Breast epithelium (tissue), 3 donors: ENCODE data around the gene UPK2.

ENCODE experiments used
- POLR2A ChIP-seq: fragments of 450-650 bp; IDR thresholded peaks from one replicate; pipeline ENCODE4 v1.6.1; 2016; ENCODE audit warnings: antibody characterized with exemption, mild to moderate bottlenecking, moderate library complexity
- POLR2AphosphoS5 ChIP-seq, 3 donors: sonication (generic); formaldehyde crosslinking; IDR thresholded peaks; one replicate each; pipeline ENCODE4 v1.6.1; 2017; ENCODE audit warnings: antibody characterized with exemption in 3 of 3
- TF ChIP-seq, protein P1 (sequence below), 3 donors: fragments of 450-650 bp; IDR thresholded peaks; one replicate each; pipeline ENCODE4 v1.5.1; 2016 to 2017; ENCODE audit warnings: antibody characterized with exemption in 3 of 3, mild to moderate bottlenecking in 3 of 3, moderate library complexity in 3 of 3

DNA sequence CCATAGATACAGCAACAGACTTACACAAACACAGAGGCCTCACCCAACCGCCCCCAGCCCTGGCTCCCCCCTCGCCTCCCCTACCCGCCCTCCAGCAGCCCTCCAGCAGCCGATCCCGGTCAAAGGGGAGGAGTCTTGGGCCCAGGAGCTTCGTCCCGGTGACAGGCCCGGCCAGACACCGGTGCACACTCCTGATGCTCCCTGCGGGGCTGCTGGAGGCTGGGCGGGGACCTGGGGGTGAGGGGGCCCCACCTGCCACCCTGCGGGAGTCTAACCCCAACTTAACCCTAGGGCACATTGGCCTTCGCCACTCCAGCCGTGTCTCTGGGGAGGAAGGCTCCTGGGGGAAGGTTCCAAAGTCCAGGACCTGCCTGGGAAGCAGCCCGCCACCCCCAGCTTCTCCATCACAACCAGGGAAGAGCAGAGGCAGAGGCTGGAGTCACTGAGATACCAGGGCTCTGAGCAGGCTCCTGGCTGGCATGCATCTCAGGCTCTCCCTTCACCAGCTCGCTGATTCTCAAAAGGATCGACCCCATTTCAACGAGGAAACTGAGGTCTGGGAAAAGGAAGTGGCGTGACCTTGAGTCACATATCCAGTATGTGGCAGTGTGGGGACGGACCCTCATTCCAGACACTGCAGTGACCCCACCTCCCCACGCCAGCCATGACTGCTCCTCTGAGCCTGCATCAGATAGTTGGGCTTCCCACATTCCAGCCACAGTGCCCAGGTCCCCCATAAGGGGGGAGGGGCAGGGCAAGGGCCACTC is 44.8 kb upstream of the UPK2 start:
- TF ChIP-seq POLR2A (no peak), POLR2AphosphoS5 (IDR thresholded peaks at IDR 0.05) (no peak)
- TF ChIP-seq, protein P1, sequence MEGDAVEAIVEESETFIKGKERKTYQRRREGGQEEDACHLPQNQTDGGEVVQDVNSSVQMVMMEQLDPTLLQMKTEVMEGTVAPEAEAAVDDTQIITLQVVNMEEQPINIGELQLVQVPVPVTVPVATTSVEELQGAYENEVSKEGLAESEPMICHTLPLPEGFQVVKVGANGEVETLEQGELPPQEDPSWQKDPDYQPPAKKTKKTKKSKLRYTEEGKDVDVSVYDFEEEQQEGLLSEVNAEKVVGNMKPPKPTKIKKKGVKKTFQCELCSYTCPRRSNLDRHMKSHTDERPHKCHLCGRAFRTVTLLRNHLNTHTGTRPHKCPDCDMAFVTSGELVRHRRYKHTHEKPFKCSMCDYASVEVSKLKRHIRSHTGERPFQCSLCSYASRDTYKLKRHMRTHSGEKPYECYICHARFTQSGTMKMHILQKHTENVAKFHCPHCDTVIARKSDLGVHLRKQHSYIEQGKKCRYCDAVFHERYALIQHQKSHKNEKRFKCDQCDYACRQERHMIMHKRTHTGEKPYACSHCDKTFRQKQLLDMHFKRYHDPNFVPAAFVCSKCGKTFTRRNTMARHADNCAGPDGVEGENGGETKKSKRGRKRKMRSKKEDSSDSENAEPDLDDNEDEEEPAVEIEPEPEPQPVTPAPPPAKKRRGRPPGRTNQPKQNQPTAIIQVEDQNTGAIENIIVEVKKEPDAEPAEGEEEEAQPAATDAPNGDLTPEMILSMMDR (IDR thresholded peaks at IDR 0.05): no peak
